GM12875 (cell line): ENCODE data around the gene GALNT7.
"Not testable (repeated sequence)": the region's sequence is repeated elsewhere in the genome, so short reads cannot be mapped to it uniquely, and the experiment has no call there.

Source experiments
- H3K4me3 ChIP-seq: one replicate; pipeline ENCODE4 v1.5.1; 2011; ENCODE audit warnings: low read depth, low read length, control low read depth
- CTCF ChIP-seq: IDR thresholded peaks from 2 replicates; pipeline ENCODE4 v1.5.1; 2011; ENCODE audit warnings: low read depth, mild to moderate bottlenecking, control low read depth, inconsistent platforms, low read length, moderate library complexity, borderline replicate concordance; ENCODE audit not compliant: insufficient read depth

Gene GALNT7

GRCh38 chr4:173182403-173182802 is 13.8 kb downstream of the GALNT7 start:
- H3K4me3 ChIP-seq = no peak overlapping the region
- no peak for TF ChIP-seq CTCF

- not testable (repeated sequence) for H3K4me3 ChIP-seq
Observed at GRCh38 chr4:173183659-173184247, 15.1 kb downstream of the GALNT7 start.

- H3K4me3 ChIP-seq = no peak overlapping the region
- no peak for TF ChIP-seq CTCF
Observed at GRCh38 chr4:173185847-173186510, 17.4 kb downstream of the GALNT7 start.

GRCh38 chr4:173187732-173188131 is 19.1 kb downstream of the GALNT7 start:
- no peak overlapping the region for H3K4me3 ChIP-seq
- TF ChIP-seq CTCF = no peak

- no peak overlapping the region for H3K4me3 ChIP-seq
- no peak for TF ChIP-seq CTCF
Observed at GRCh38 chr4:173188648-173189047, 20.0 kb downstream of the GALNT7 start.

GRCh38 chr4:173189117-173189693 is 20.6 kb downstream of the GALNT7 start:
- no peak for TF ChIP-seq CTCF
- no peak overlapping the region for H3K4me3 ChIP-seq

- TF ChIP-seq CTCF = no peak
- H3K4me3 ChIP-seq = no peak overlapping the region
Observed at GRCh38 chr4:173191623-173192041, 23.0 kb downstream of the GALNT7 start.
